K562 (cell line): ENCODE measurements around the gene SOCS4. TPM values are rescaled to one million over a fixed set of nuclear protein-coding genes. Genes with fewer than 3 reads are reported as not detected.

ENCODE experiments used
- ATAC-seq: fragments of 200-7000 bp; cut with Tn5 transposase; 3 replicates; pipeline ENCODE4 v1.9.1; 2020; ENCODE audit warnings: moderate library complexity
- BruUV-seq: library from RNA; stranded (reverse); fragments of 400-500 nt; replicated peaks from 2 replicates; lab custom pipeline; 2021; lab: Mats Ljungman, UMichigan
- CTCF ChIA-PET: fragments of 300-600 bp; formaldehyde crosslinking; extraction: SDS; loops from one replicate; lab custom pipeline; 2021; ENCODE audit warnings: low intra/inter-chr PET ratio; lab: Yijun Ruan, JAX
- POLR2A ChIA-PET: fragments of 300-600, 350-650 bp; sonication (Branson Sonifier 250); formaldehyde crosslinking; extraction: SDS; loops from one replicate; lab custom pipeline; 2021; ENCODE audit warnings: antibody characterized with exemption, inconsistent platforms; lab: Yijun Ruan, JAX
- DNase-seq, 4 experiments: peaks; one replicate each; pipeline versions ENCODE4 v3.0.0 to v3.0.0-alpha.2; 2011 to 2018; ENCODE audit warnings: low spot score in 3 of 4, mixed read lengths in 3 of 4; ENCODE audit errors: extremely low read depth in 1 of 4
- FAIRE-seq: peaks from 2 replicates; lab custom pipeline; 2011; peaks lifted over from hg19 to GRCh38; lab: Jason Lieb, UNC
- H2AFZ ChIP-seq: 2 replicates; pipeline ENCODE4 v1.6.0; 2011; ENCODE audit warnings: low read depth, low read length, control low read depth, inconsistent platforms
- H3K27ac ChIP-seq: fragments of 200-600 bp; 3 replicates; pipeline ENCODE4 v1.8.0; 2011; ENCODE audit warnings: low read depth, mild to moderate bottlenecking, control low read depth, inconsistent platforms, low read length, moderate library complexity, mixed read lengths; ENCODE audit errors: extremely low read depth
- H3K27me3 ChIP-seq, 2 experiments: fragments of 300-600 bp in 1 of 2; 2 replicates in 1 of 2; 3 replicates in 1 of 2; pipeline versions ENCODE4 v1.6.0 to v1.8.0; 2011; ENCODE audit warnings: inconsistent platforms in 2 of 2, low read length in 2 of 2, mild to moderate bottlenecking in 1 of 2, mixed read lengths in 1 of 2, moderate library complexity in 1 of 2; ENCODE audit not compliant: control insufficient read depth in 2 of 2, insufficient read depth in 2 of 2
- H3K36me3 ChIP-seq: fragments of 300-600 bp; 3 replicates; pipeline ENCODE4 v1.8.0; 2011; ENCODE audit warnings: mild to moderate bottlenecking, low read length, inconsistent platforms; ENCODE audit not compliant: control insufficient read depth, insufficient read depth
- H3K4me1 ChIP-seq, 2 experiments: fragments of 200-600 bp in 1 of 2; replicated peaks in 1 of 2; 2 replicates in 1 of 2; 3 replicates in 1 of 2; pipeline versions ENCODE4 v1.5.1 to v1.8.0; 2011; ENCODE audit warnings: inconsistent platforms in 2 of 2, low read length in 2 of 2, mild to moderate bottlenecking in 1 of 2, mixed read lengths in 1 of 2, moderate library complexity in 1 of 2; ENCODE audit not compliant: control insufficient read depth in 2 of 2, insufficient read depth in 2 of 2
- H3K4me2 ChIP-seq: 2 replicates; pipeline ENCODE4 v1.6.1; 2011; ENCODE audit warnings: low read length, control low read depth, inconsistent platforms, mixed read lengths; ENCODE audit not compliant: insufficient read depth
- H3K4me3 ChIP-seq: fragments of 200-600 bp; sonication (generic), shearing (Covaris generic); 2 replicates; pipeline ENCODE4 v1.5.1; 2016; ENCODE audit warnings: control low read depth, inconsistent platforms
- H3K79me2 ChIP-seq: fragments of 200-600 bp; 3 replicates; pipeline ENCODE4 v1.8.0; 2011; ENCODE audit warnings: low read length, inconsistent platforms; ENCODE audit not compliant: control insufficient read depth, insufficient read depth
- H3K9ac ChIP-seq, 2 experiments: 2 replicates each; pipeline versions ENCODE4 v1.6.0 to v1.6.1; 2011; ENCODE audit warnings: low read depth in 2 of 2, low read length in 2 of 2, control low read depth in 1 of 2, inconsistent platforms in 1 of 2, mild to moderate bottlenecking in 1 of 2, mixed read lengths in 1 of 2; ENCODE audit not compliant: insufficient read depth in 1 of 2
- H3K9me1 ChIP-seq: one replicate; pipeline ENCODE4 v1.6.0; 2011; ENCODE audit warnings: inconsistent platforms, mild to moderate bottlenecking, low read length, moderate library complexity; ENCODE audit not compliant: control insufficient read depth, insufficient read depth
- H3K9me3 ChIP-seq: replicated peaks from 2 replicates; pipeline ENCODE4 v1.5.1; 2011; ENCODE audit warnings: low read depth, low read length, inconsistent platforms; ENCODE audit not compliant: control insufficient read depth, insufficient read depth
- H4K20me1 ChIP-seq: replicated peaks from 2 replicates; pipeline ENCODE4 v1.6.1; 2011; ENCODE audit warnings: low read length, inconsistent platforms, mixed read lengths; ENCODE audit not compliant: control insufficient read depth, insufficient read depth
- COPS2 ChIP-seq: fragments of 450-650 bp; conservative IDR thresholded peaks from 2 replicates; pipeline ENCODE4 v1.6.1; 2016; ENCODE audit warnings: mild to moderate bottlenecking, moderate library complexity
- CXXC5 ChIP-seq: fragments of 250-450 bp; sonication (Bioruptor Pico); IDR thresholded peaks from 2 replicates; pipeline ENCODE4 v1.8.0; 2022; ENCODE audit warnings: inconsistent platforms, mild to moderate bottlenecking, moderate library complexity
- FOXA1 ChIP-seq: fragments of 450-650 bp; IDR thresholded peaks from 2 replicates; pipeline ENCODE4 v1.6.1; 2016; ENCODE audit warnings: mild to moderate bottlenecking, borderline replicate concordance
- JUNB ChIP-seq: fragments of 450-650 bp; formaldehyde crosslinking; conservative IDR thresholded peaks from 2 replicates; pipeline ENCODE4 v1.4.0; 2020; ENCODE audit warnings: mild to moderate bottlenecking
- MTF1 ChIP-seq: fragments of 250-450 bp; sonication (Bioruptor Pico); IDR thresholded peaks from 2 replicates; pipeline ENCODE4 v1.9.0; 2021; ENCODE audit warnings: moderate library complexity, mild to moderate bottlenecking, inconsistent platforms, borderline replicate concordance
- NCOR1 ChIP-seq: fragments of 450-650 bp; IDR thresholded peaks from 2 replicates; pipeline ENCODE4 v1.6.1; 2016; ENCODE audit warnings: mild to moderate bottlenecking, moderate library complexity
- NFRKB ChIP-seq: fragments of 450-650 bp; IDR thresholded peaks from 2 replicates; pipeline ENCODE4 v1.6.1; 2016; ENCODE audit warnings: low read depth
- NUFIP1 ChIP-seq: fragments of 450-650 bp; IDR thresholded peaks from 2 replicates; pipeline ENCODE4 v1.6.1; 2018; ENCODE audit not compliant: partially characterized antibody
- RFX5 ChIP-seq: IDR thresholded peaks from 2 replicates; pipeline ENCODE4 v1.6.1; 2011; ENCODE audit warnings: low read depth, mild to moderate bottlenecking, improper control_type of control experiment, low read length
- SMAD3 ChIP-seq: fragments of 450-650 bp; formaldehyde crosslinking; conservative IDR thresholded peaks from 2 replicates; pipeline ENCODE4 v1.4.0; 2020; ENCODE audit warnings: mild to moderate bottlenecking
- SRSF7 ChIP-seq: fragments of 200-400 bp; formaldehyde crosslinking; optimal IDR thresholded peaks from 2 replicates; pipeline ENCODE3; 2017; ENCODE audit warnings: mild to moderate bottlenecking, low read depth, low read length
- YBX1 ChIP-seq: fragments of 450-650 bp; IDR thresholded peaks from 2 replicates; pipeline ENCODE4 v1.7.1; 2016; ENCODE audit warnings: mild to moderate bottlenecking
- ZEB2 ChIP-seq: fragments of 450-650 bp; IDR thresholded peaks from 2 replicates; pipeline ENCODE4 v1.6.1; 2016
- ZNF174 ChIP-seq: fragments of 250-450 bp; sonication (Bioruptor Pico); IDR thresholded peaks from 2 replicates; pipeline ENCODE4 v1.4.0; 2020; ENCODE audit warnings: mild to moderate bottlenecking
- ZNF583 ChIP-seq: fragments of 250-450 bp; sonication (Bioruptor Pico); IDR thresholded peaks from 2 replicates; pipeline ENCODE4 v1.4.0; 2020
- WGBS: fragments of 100-300 bp; shearing (Covaris generic); methylation state at CpG from one replicate; pipeline ENCODE4 v1.1.6; 2016; ENCODE audit warnings: low coverage, mixed read lengths; ENCODE audit not compliant: insufficient coverage; ENCODE audit errors: missing lambda C conversion rate; 5-methylcytosine and 5-hydroxymethylcytosine counted together
- in situ Hi-C: fragments of 300-500 bp; cut with MboI; formaldehyde crosslinking; loops from 4 replicates; pipeline ENCODE4 v1.15.0; 2018; ENCODE audit warnings: inconsistent platforms, mixed read lengths
- intact Hi-C: fragments of 100-400 bp; cut with micrococcal nuclease; formaldehyde crosslinking; loops from 2 replicates; pipeline ENCODE4 v1.14.2; 2022
- polyA plus RNA-seq, 8 experiments: library from polyadenylated mRNA; depleted of rRNA in 4 of 8; stranded (reverse) in 5 of 8; unstranded in 3 of 8; fragments of >200 nt; fragmentation: Nextera tagmentation in 2 of 8; fragmentation: Illumina TruSeq in 1 of 8; extraction: Ambion mirVana in 2 of 8; extraction: Trizol in 1 of 8; gene quantifications; 2 replicates each; pipeline versions ENCODE4 v1.2.1 to v1.2.3, GENCODE V29; 2011 to 2014; ENCODE audit warnings: inconsistent platforms in 1 of 8, missing spikeins in 1 of 8
- total RNA-seq, 7 experiments: library from RNA; depleted of rRNA in 6 of 7; stranded (reverse); fragments of >200 nt in 6 of 7; fragmentation: Illumina TruSeq in 2 of 7; extraction: Trizol in 2 of 7; gene quantifications; 2 replicates each; pipeline versions ENCODE4 v1.2.1 to v1.2.3, GENCODE V29; 2011 to 2021; ENCODE audit warnings: low replicate concordance in 1 of 7
- TF ChIP-seq, protein P1 (sequence below): fragments of 150-350 bp; conservative IDR thresholded peaks from 2 replicates; pipeline ENCODE4 v1.6.1; 2014; ENCODE audit warnings: low read length

The SOCS4 gene
- total and polyA plus RNA-seq, 9 of the 15 experiments (the other 6 are each of a cell fraction or from before 2014, with no cell fraction given) = 2.6 to 12.7 (median 9.7) TPM

DNA sequence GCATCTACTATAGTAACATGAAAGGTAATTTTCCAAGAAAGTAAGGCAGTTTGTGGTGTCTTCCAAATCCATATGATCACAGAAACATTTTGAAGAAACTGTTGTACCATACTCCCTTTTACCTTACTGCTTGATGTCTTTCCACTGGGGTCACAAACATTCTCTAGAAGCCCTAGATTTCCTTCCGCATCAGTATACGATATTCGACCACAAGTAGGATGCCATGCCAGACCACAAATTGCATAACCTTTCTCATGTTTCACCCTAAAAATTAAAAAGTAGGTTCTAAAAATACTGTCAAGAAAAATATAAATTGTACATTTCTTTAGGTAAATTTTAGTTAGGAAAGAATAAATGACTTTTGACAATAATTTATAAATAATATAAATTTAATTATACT, 26.7 kb upstream of the SOCS4 start:
- Histone ChIP-seq H3K9me1 (no peaks in the 10 kb centered on the region), H3K27me3 (no peaks in the 10 kb centered on the region), H3K4me2 (no peak overlapping the region), H3K9ac (no peak overlapping the region), H3K79me2 (no peaks in the 10 kb centered on the region), H3K4me3 (no peak overlapping the region), H4K20me1 (no peaks in the 10 kb centered on the region), H3K4me1 (no peaks in the 10 kb centered on the region), H3K36me3 (peaks cover 63% of the 10 kb centered on the region), H2AFZ (no peak overlapping the region), H3K27ac (no peak overlapping the region), H3K9me3 (no peaks in the 10 kb centered on the region)
- FAIRE-seq = no peak
- no peak for DNase-seq
- 94% methylated on average over 3 of the region's 3 CpGs for WGBS
- no peak for TF ChIP-seq SRSF7
- in situ Hi-C loops = no loop called here
- BruUV-seq = no TSS peak
- POLR2A ChIA-PET = no interaction called here
- no peak for ATAC-seq
- CTCF ChIA-PET = no interaction called here
- intact Hi-C loops = no loop called here

DNA sequence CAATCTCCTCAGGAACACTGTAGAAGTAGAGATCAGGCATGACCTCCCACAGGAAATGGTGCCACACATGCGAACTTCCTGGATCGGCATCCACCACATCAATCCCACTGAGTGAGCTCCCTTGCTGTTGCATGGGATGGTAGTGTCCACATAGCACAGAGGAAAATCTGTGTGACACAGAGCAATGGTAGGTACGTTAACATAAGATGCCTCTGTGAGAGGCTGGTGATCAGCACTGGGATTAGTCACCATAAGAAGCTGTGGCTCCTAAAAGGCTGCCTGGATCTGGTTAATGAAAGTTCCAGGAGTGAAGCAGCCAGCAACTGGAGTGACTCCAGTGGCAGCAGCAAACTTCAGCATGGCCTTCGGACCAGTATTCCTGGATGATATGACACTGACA, 22.0 kb upstream of the SOCS4 start:
- CTCF ChIA-PET = no interaction called here
- Histone ChIP-seq H3K9me1 (no peaks in the 10 kb centered on the region), H3K36me3 (peaks cover 69% of the 10 kb centered on the region), H3K27ac (no peak overlapping the region), H4K20me1 (no peaks in the 10 kb centered on the region), H3K27me3 (no peaks in the 10 kb centered on the region), H3K9ac (no peak overlapping the region), H2AFZ (no peak overlapping the region), H3K4me2 (no peak overlapping the region), H3K9me3 (no peaks in the 10 kb centered on the region), H3K4me3 (no peak overlapping the region), H3K79me2 (no peaks in the 10 kb centered on the region), H3K4me1 (no peaks in the 10 kb centered on the region)
- intact Hi-C loops (no loop called here), in situ Hi-C loops (no loop called here)
- no peak for ATAC-seq
- no peak for FAIRE-seq
- no peak for DNase-seq
- 95% methylated on average over 4 of the region's 4 CpGs for WGBS
- POLR2A ChIA-PET = interaction anchor here (0.5 to 1.4 kb wide), 6 partner anchors 9 to 59 kb away, joined by 3 to 4 read pairs (median 3); partner anchors contain the start of genes MAPK1IP1L and WDHD1
- no TSS peak for BruUV-seq
- no peak for TF ChIP-seq COPS2
- no peak for TF ChIP-seq MTF1
- no peak for TF ChIP-seq RFX5
- no peak for TF ChIP-seq FOXA1
- TF ChIP-seq NFRKB = no peak
- TF ChIP-seq SMAD3 (CRISPR knock-in tag) = no peak
- no peak for TF ChIP-seq ZNF583 (CRISPR knock-in tag)
- TF ChIP-seq NUFIP1 = no peak
- no peak for TF ChIP-seq JUNB (CRISPR knock-in tag)
- no peak for TF ChIP-seq NCOR1
- TF ChIP-seq, protein P1, sequence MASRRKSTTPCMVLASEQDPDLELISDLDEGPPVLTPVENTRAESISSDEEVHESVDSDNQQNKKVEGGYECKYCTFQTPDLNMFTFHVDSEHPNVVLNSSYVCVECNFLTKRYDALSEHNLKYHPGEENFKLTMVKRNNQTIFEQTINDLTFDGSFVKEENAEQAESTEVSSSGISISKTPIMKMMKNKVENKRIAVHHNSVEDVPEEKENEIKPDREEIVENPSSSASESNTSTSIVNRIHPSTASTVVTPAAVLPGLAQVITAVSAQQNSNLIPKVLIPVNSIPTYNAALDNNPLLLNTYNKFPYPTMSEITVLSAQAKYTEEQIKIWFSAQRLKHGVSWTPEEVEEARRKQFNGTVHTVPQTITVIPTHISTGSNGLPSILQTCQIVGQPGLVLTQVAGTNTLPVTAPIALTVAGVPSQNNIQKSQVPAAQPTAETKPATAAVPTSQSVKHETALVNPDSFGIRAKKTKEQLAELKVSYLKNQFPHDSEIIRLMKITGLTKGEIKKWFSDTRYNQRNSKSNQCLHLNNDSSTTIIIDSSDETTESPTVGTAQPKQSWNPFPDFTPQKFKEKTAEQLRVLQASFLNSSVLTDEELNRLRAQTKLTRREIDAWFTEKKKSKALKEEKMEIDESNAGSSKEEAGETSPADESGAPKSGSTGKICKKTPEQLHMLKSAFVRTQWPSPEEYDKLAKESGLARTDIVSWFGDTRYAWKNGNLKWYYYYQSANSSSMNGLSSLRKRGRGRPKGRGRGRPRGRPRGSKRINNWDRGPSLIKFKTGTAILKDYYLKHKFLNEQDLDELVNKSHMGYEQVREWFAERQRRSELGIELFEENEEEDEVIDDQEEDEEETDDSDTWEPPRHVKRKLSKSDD = no peak
- TF ChIP-seq CXXC5 (CRISPR knock-in tag) = no peak
- TF ChIP-seq ZNF174 (CRISPR knock-in tag) = no peak
- no peak for TF ChIP-seq YBX1
- TF ChIP-seq ZEB2 = no peak
